GM12878 (cell line): ENCODE data around the gene C20orf144. TPM values are rescaled to one million over a fixed set of nuclear protein-coding genes. Genes with fewer than 3 reads are reported as not detected.

Experiments used
- ATAC-seq: fragments of 200-7000 bp; cut with Tn5 transposase; 3 replicates; pipeline ENCODE4 v1.9.1; 2020; ENCODE audit warnings: mild to moderate bottlenecking, moderate library complexity
- BruUV-seq: library from RNA; stranded (reverse); fragments of 400-500 nt; replicated peaks from 2 replicates; lab custom pipeline; 2021; lab: Mats Ljungman, UMichigan
- CTCF ChIA-PET: fragments of 300-600 bp; sonication (Branson Sonifier 250); formaldehyde crosslinking; extraction: SDS; loops from one replicate; lab custom pipeline; 2021; ENCODE audit warnings: inconsistent platforms; lab: Yijun Ruan, JAX
- POLR2A ChIA-PET: fragments of 350-600 bp; formaldehyde crosslinking; extraction: SDS; loops from one replicate; lab custom pipeline; 2021; ENCODE audit warnings: inconsistent platforms; lab: Charles Lee
- RAD21 ChIA-PET: fragments of 300-600 bp; sonication (Branson Sonifier 250); formaldehyde crosslinking; loops from one replicate; lab custom pipeline; 2023; ENCODE audit warnings: antibody characterized with exemption; ENCODE audit not compliant: unreplicated experiment; lab: Charles Lee
- SMC1A ChIA-PET: fragments of 300-600 bp; sonication (Branson Sonifier 250); formaldehyde crosslinking; loops from one replicate; lab custom pipeline; 2023; ENCODE audit not compliant: unreplicated experiment, uncharacterized antibody; lab: Charles Lee
- DNase-seq: peaks from one replicate; pipeline ENCODE4 v3.0.0-alpha.2; 2011; ENCODE audit warnings: low read depth, low spot score
- FAIRE-seq: peaks from 3 replicates; lab custom pipeline; 2011; peaks lifted over from hg19 to GRCh38; lab: Jason Lieb, UNC
- H2AFZ ChIP-seq: 2 replicates; pipeline ENCODE4 v1.6.0; 2011; ENCODE audit warnings: low read depth, low read length, control low read depth; ENCODE audit not compliant: control insufficient read depth
- H3K27ac ChIP-seq: 2 replicates; pipeline ENCODE4 v1.5.1; 2011; ENCODE audit warnings: control low read depth; ENCODE audit not compliant: control insufficient read depth, insufficient read depth
- H3K27me3 ChIP-seq, 2 experiments: replicated peaks in 1 of 2; 2 replicates each; pipeline versions ENCODE4 v1.6.0 to v1.6.1; 2011; ENCODE audit warnings: low read length in 1 of 2; ENCODE audit not compliant: control insufficient read depth in 2 of 2, insufficient read depth in 2 of 2
- H3K36me3 ChIP-seq, 2 experiments: 2 replicates each; pipeline ENCODE4 v1.5.1; 2011; ENCODE audit warnings: low read length in 1 of 2; ENCODE audit not compliant: control insufficient read depth in 2 of 2, insufficient read depth in 2 of 2
- H3K4me1 ChIP-seq: 2 replicates; pipeline ENCODE4 v1.6.1; 2011; ENCODE audit warnings: mild to moderate bottlenecking, low read length, moderate library complexity, mixed read lengths; ENCODE audit not compliant: control insufficient read depth, insufficient read depth
- H3K4me2 ChIP-seq: 2 replicates; pipeline ENCODE4 v1.6.0; 2011; ENCODE audit warnings: control low read depth; ENCODE audit not compliant: control insufficient read depth, insufficient read depth
- H3K4me3 ChIP-seq: fragments of 200-600 bp; sonication (generic); 2 replicates; pipeline ENCODE4 v1.5.1; 2016
- H3K79me2 ChIP-seq: 2 replicates; pipeline ENCODE4 v1.6.0; 2011; ENCODE audit warnings: low read length; ENCODE audit not compliant: control insufficient read depth, insufficient read depth
- H3K9ac ChIP-seq: 2 replicates; pipeline ENCODE4 v1.8.0; 2011; ENCODE audit warnings: low read length, control low read depth, mixed read lengths; ENCODE audit not compliant: control insufficient read depth, insufficient read depth
- H3K9me3 ChIP-seq: replicated peaks from 3 replicates; pipeline ENCODE4 v1.5.1; 2011; ENCODE audit warnings: mild to moderate bottlenecking, low read length; ENCODE audit not compliant: control insufficient read depth, insufficient read depth
- H4K20me1 ChIP-seq: 2 replicates; pipeline ENCODE4 v1.6.0; 2011; ENCODE audit not compliant: control insufficient read depth, insufficient read depth
- EGR1 ChIP-seq, 2 experiments: IDR thresholded peaks; 1 replicate in 1 of 2; 2 replicates in 1 of 2; pipeline ENCODE4 v1.6.1; 2011 to 2012; ENCODE audit warnings: low read depth in 2 of 2, low read length in 2 of 2, borderline replicate concordance in 1 of 2, mild to moderate bottlenecking in 1 of 2, moderate library complexity in 1 of 2
- FOS ChIP-seq: IDR thresholded peaks from 3 replicates; pipeline ENCODE4 v1.6.1; 2011; ENCODE audit warnings: borderline replicate concordance; ENCODE audit not compliant: insufficient read length; ENCODE audit errors: extremely low read depth
- MTA2 ChIP-seq: fragments of 450-650 bp; IDR thresholded peaks from 2 replicates; pipeline ENCODE4 v1.6.1; 2016; ENCODE audit warnings: low read depth, mild to moderate bottlenecking, moderate library complexity
- NFYA ChIP-seq: IDR thresholded peaks from 2 replicates; pipeline ENCODE4 v1.6.1; 2011; ENCODE audit warnings: low read depth, mild to moderate bottlenecking, low read length, improper control_type of control experiment, borderline replicate concordance
- RB1 ChIP-seq: fragments of 450-650 bp; formaldehyde crosslinking; IDR thresholded peaks from 2 replicates; pipeline ENCODE4 v1.6.1; 2017; ENCODE audit warnings: mild to moderate bottlenecking, borderline replicate concordance
- RBBP5 ChIP-seq: fragments of 200-600 bp; sonication (generic); conservative IDR thresholded peaks from 2 replicates; pipeline ENCODE4 v1.6.1; 2016
- SIN3A ChIP-seq: IDR thresholded peaks from 2 replicates; pipeline ENCODE4 v1.6.1; 2012; ENCODE audit warnings: low read depth, low read length, improper control_type of control experiment
- SMAD5 ChIP-seq: IDR thresholded peaks from 2 replicates; pipeline ENCODE4 v1.6.1; 2016; ENCODE audit warnings: antibody characterized with exemption, low read depth
- SRF ChIP-seq, 2 experiments: IDR thresholded peaks; 2 replicates each; pipeline ENCODE4 v1.6.1; 2011; ENCODE audit warnings: low read depth in 2 of 2, low read length in 2 of 2, mild to moderate bottlenecking in 1 of 2, moderate library complexity in 1 of 2
- ZBTB40 ChIP-seq: fragments of 450-650 bp; IDR thresholded peaks from 2 replicates; pipeline ENCODE4 v1.6.1; 2016; ENCODE audit warnings: mild to moderate bottlenecking, moderate library complexity, borderline replicate concordance
- ZNF217 ChIP-seq: fragments of 450-650 bp; IDR thresholded peaks from 2 replicates; pipeline ENCODE4 v1.6.1; 2017; ENCODE audit warnings: antibody characterized with exemption, mild to moderate bottlenecking
- ZNF622 ChIP-seq: fragments of 450-650 bp; IDR thresholded peaks from 2 replicates; pipeline ENCODE4 v1.6.1; 2017; ENCODE audit warnings: mild to moderate bottlenecking, inconsistent platforms
- WGBS: methylation state at CpG from one replicate; pipeline ENCODE4 v1.1.6; 2016; ENCODE audit warnings: low lambda C conversion rate; ENCODE audit not compliant: insufficient replicate concordance, insufficient coverage; ENCODE audit errors: missing lambda C conversion rate; 5-methylcytosine and 5-hydroxymethylcytosine counted together
- in situ Hi-C: fragments of 300-500 bp; cut with MboI; formaldehyde crosslinking; loops from 9 replicates; pipeline ENCODE4 v1.14.3; 2018; ENCODE audit warnings: mixed read lengths
- intact Hi-C: fragments of 100-400 bp; cut with micrococcal nuclease; formaldehyde crosslinking; loops from one replicate; pipeline ENCODE4 v1.14.2; 2022; ENCODE audit not compliant: unreplicated experiment
- polyA plus RNA-seq, 11 experiments: library from polyadenylated mRNA; depleted of rRNA in 4 of 11; unstranded in 6 of 11; stranded (reverse) in 5 of 11; fragments of >200 nt; fragmentation: Nextera tagmentation in 4 of 11; fragmentation: Illumina TruSeq in 1 of 11; extraction: Ambion mirVana in 4 of 11; extraction: Trizol in 1 of 11; gene quantifications; 1 replicate in 1 of 11; 2 replicates in 10 of 11; pipeline versions ENCODE4 v1.2.1 to v1.2.3, GENCODE V29; 2011 to 2016; ENCODE audit warnings: inconsistent platforms in 2 of 11, missing spikeins in 2 of 11, low read depth in 1 of 11
- total RNA-seq, 4 experiments: library from RNA; depleted of rRNA in 3 of 4; stranded (reverse); fragments of >200 nt in 3 of 4; fragmentation: Illumina TruSeq in 1 of 4; extraction: Trizol in 1 of 4; gene quantifications; 2 replicates each; pipeline versions ENCODE4 v1.2.1 to v1.2.3, GENCODE V29; 2013 to 2021

C20orf144 gene
- total and polyA plus RNA-seq, 10 of the 15 experiments (the other 5 are each of a cell fraction or from before 2014, with no cell fraction given), result 0.04 to 0.62 (median 0.23) TPM; not detected in 2

GRCh38 chr20:33621717-33622400 is 40.3 kb upstream of the C20orf144 start:
- no peak overlapping the region for H2AFZ ChIP-seq
- 69% methylated on average over 4 of the region's 4 CpGs for WGBS
- no peak overlapping the region for H3K4me3 ChIP-seq
- peaks cover 2 to 3% of the 10 kb centered on the region in 2 experiments; a peak in 3 of 4 replicates for H3K36me3 ChIP-seq
- H3K9me3 ChIP-seq, result no peaks in the 10 kb centered on the region
- no peaks in the 10 kb centered on the region for H4K20me1 ChIP-seq
- CTCF ChIA-PET, result no interaction called here
- FAIRE-seq, result no peak
- TF ChIP-seq ZBTB40 (no peak), MTA2 (no peak), SIN3A (no peak), ZNF217 (no peak), NFYA (no peak), RB1 (no peak), ZNF622 (no peak), FOS (no peak), EGR1 (IDR thresholded peaks at IDR 0.05; ENCODE audit: borderline replicate concordance in 1 of 2, low read depth in 2 of 2, low read length in 2 of 2) (no peak), SMAD5 (no peak), SRF (IDR thresholded peaks at IDR 0.05; ENCODE audit: low read depth in 2 of 2, low read length in 2 of 2) (no peak), RBBP5 (no peak)
- TF ChIP-seq, all 136 proteins: peak for 0
- no TSS peak for BruUV-seq
- intact Hi-C loops (no loop called here), in situ Hi-C loops (no loop called here)
- no peak overlapping the region for H3K9ac ChIP-seq
- SMC1A ChIA-PET, result no interaction called here
- RAD21 ChIA-PET, result no interaction called here
- no peak overlapping the region for H3K27ac ChIP-seq
- H3K79me2 ChIP-seq, result no peaks in the 10 kb centered on the region
- H3K4me1 ChIP-seq, result no peaks in the 10 kb centered on the region
- POLR2A ChIA-PET, result no interaction called here
- ATAC-seq (no peak), DNase-seq (no peak)
- no peaks in the 10 kb centered on the region for H3K27me3 ChIP-seq
- no peak overlapping the region for H3K4me2 ChIP-seq
